Measurements from ENCODE around the gene HIVEP3.

DNA sequence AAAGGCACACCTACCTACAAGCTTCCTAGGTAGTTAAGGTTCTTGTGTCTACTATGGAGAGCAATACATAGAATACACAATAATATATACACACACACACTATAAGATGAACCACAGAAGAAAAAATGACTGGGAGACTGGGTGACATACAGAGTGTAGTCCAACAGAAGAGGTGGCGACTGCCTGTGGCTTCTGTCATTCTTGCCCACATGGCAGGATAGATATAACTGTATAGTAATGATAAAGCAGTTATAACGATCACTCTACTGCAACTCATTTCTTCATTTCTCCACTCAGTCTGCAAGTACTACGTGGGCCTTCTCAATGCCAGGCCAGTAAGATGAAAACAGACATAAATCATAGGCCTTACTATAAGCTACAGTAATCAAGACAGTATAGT, 320.4 kb downstream of the HIVEP3 start:
- TF ChIP-seq, protein P1, sequence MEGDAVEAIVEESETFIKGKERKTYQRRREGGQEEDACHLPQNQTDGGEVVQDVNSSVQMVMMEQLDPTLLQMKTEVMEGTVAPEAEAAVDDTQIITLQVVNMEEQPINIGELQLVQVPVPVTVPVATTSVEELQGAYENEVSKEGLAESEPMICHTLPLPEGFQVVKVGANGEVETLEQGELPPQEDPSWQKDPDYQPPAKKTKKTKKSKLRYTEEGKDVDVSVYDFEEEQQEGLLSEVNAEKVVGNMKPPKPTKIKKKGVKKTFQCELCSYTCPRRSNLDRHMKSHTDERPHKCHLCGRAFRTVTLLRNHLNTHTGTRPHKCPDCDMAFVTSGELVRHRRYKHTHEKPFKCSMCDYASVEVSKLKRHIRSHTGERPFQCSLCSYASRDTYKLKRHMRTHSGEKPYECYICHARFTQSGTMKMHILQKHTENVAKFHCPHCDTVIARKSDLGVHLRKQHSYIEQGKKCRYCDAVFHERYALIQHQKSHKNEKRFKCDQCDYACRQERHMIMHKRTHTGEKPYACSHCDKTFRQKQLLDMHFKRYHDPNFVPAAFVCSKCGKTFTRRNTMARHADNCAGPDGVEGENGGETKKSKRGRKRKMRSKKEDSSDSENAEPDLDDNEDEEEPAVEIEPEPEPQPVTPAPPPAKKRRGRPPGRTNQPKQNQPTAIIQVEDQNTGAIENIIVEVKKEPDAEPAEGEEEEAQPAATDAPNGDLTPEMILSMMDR (IDR thresholded peaks at IDR 0.05) = no peak
- no peak for TF ChIP-seq EZH2 (IDR thresholded peaks at IDR 0.05)
